Endodermal cell (in vitro differentiated cells): ENCODE measurements around the gene SPEN. TPM values are rescaled to one million over a fixed set of nuclear protein-coding genes. Genes with fewer than 3 reads are reported as not detected.

ENCODE experiments used
- DNase-seq: peaks from one replicate; pipeline ENCODE4 v3.0.0-alpha.2; 2017
- H3K27ac ChIP-seq: 2 replicates; pipeline ENCODE4 v1.5.1; 2013; ENCODE audit warnings: mild to moderate bottlenecking, low read depth, low read length, moderate library complexity
- H3K27me3 ChIP-seq: 2 replicates; pipeline ENCODE4 v1.6.1; 2013; ENCODE audit warnings: mild to moderate bottlenecking, low read length, moderate library complexity; ENCODE audit not compliant: insufficient read depth, control insufficient read depth, poor library complexity, severe bottlenecking
- H3K36me3 ChIP-seq: 2 replicates; pipeline ENCODE4 v1.7.0; 2013; ENCODE audit warnings: mild to moderate bottlenecking, low read length, moderate library complexity; ENCODE audit not compliant: control insufficient read depth, insufficient read depth
- H3K4me1 ChIP-seq: one replicate; pipeline ENCODE4 v1.7.0; 2013; ENCODE audit warnings: low read length; ENCODE audit not compliant: control insufficient read depth, insufficient read depth
- H3K4me3 ChIP-seq: 2 replicates; pipeline ENCODE4 v1.5.1; 2013; ENCODE audit warnings: mild to moderate bottlenecking, low read length, moderate library complexity
- H3K9ac ChIP-seq: 2 replicates; pipeline ENCODE4 v1.6.1; 2013; ENCODE audit warnings: mild to moderate bottlenecking, low read length, moderate library complexity; ENCODE audit not compliant: poor library complexity, severe bottlenecking; ENCODE audit errors: extremely low read depth
- H3K9me3 ChIP-seq: 2 replicates; pipeline ENCODE4 v1.6.1; 2013; ENCODE audit warnings: mild to moderate bottlenecking, low read length, moderate library complexity; ENCODE audit not compliant: control insufficient read depth
- H3K27ac Mint-ChIP-seq: 2 replicates; pipeline ENCODE4 v1.8.0; 2020; ENCODE audit warnings: mixed read lengths
- H3K27me3 Mint-ChIP-seq: 2 replicates; pipeline ENCODE4 v1.8.0; 2021; ENCODE audit warnings: mild to moderate bottlenecking, mixed read lengths; ENCODE audit not compliant: insufficient read depth
- H3K36me3 Mint-ChIP-seq: 2 replicates; pipeline ENCODE4 v1.8.0; 2020; ENCODE audit warnings: low read depth, mixed read lengths
- H3K4me1 Mint-ChIP-seq: 2 replicates; pipeline ENCODE4 v1.8.0; 2020; ENCODE audit warnings: mixed read lengths
- H3K4me3 Mint-ChIP-seq: 2 replicates; pipeline ENCODE4 v1.8.0; 2020; ENCODE audit warnings: mild to moderate bottlenecking, moderate library complexity, mixed read lengths
- H3K9me3 Mint-ChIP-seq: 2 replicates; pipeline ENCODE4 v1.8.0; 2020; ENCODE audit warnings: mild to moderate bottlenecking, mixed read lengths
- CTCF ChIP-seq: fragments of 200-600 bp; sonication (generic); conservative IDR thresholded peaks from 2 replicates; pipeline ENCODE4 v1.5.0; 2021; ENCODE audit warnings: antibody characterized with exemption, mild to moderate bottlenecking
- WGBS, 2 experiments: methylation state at CpG; one replicate each; pipeline versions ENCODE4 v1.1.5 to v1.1.7; 2013; ENCODE audit warnings: missing lambda C conversion rate in 2 of 2, mixed read lengths in 1 of 2; ENCODE audit not compliant: insufficient coverage in 1 of 2, insufficient read length in 1 of 2; 5-methylcytosine and 5-hydroxymethylcytosine counted together
- total RNA-seq, 2 donors: library from RNA; stranded (reverse); fragmentation: NEBNext Ultra II Directional in 1 of 2; extraction: Animal tissue kit (Norgen Biotek cat#: 25700) in 1 of 2; gene quantifications; 2 replicates in 1 of 2; 3 replicates in 1 of 2; pipeline ENCODE4 v1.2.1, GENCODE V29; 2021

SPEN gene
- total RNA-seq, 2 donors from 2014 or later: 61.5 to 71.9 TPM

- Histone ChIP-seq H3K27ac (no peak overlapping the region), H3K9ac (no peak overlapping the region), H3K4me3 (no peak overlapping the region), H3K36me3 (peaks cover 4% of the 10 kb centered on the region), H3K27me3 (no peaks in the 10 kb centered on the region), H3K9me3 (no peaks in the 10 kb centered on the region), H3K4me1 (peaks cover 10% of the 10 kb centered on the region)
- no peak for DNase-seq
- no peaks in the 10 kb centered on the region for H3K9me3 Mint-ChIP-seq
- H3K4me3 Mint-ChIP-seq: no peak overlapping the region
- peaks cover 46% of the 10 kb centered on the region for H3K4me1 Mint-ChIP-seq
- TF ChIP-seq CTCF: no peak
- peaks cover 5% of the 10 kb centered on the region for H3K36me3 Mint-ChIP-seq
- H3K27me3 Mint-ChIP-seq: peaks cover 3% of the 10 kb centered on the region
- 90 to 94% methylated on average over 2 of the region's 2 CpGs for WGBS, 2 experiments
- no peak overlapping the region for H3K27ac Mint-ChIP-seq
Measured at GRCh38 chr1:15955552-15955951, 108.0 kb downstream of the SPEN start.

- H3K4me1 ChIP-seq: peaks cover 7% of the 10 kb centered on the region
- H3K9ac ChIP-seq: no peak overlapping the region
- peaks cover 3% of the 10 kb centered on the region for H3K27me3 Mint-ChIP-seq
- H3K27me3 ChIP-seq: no peaks in the 10 kb centered on the region
- TF ChIP-seq CTCF: no peak
- no peak for DNase-seq
- H3K36me3 Mint-ChIP-seq: peaks cover 5% of the 10 kb centered on the region
- no peak overlapping the region for H3K27ac Mint-ChIP-seq
- no peaks in the 10 kb centered on the region for H3K9me3 ChIP-seq
- no peak overlapping the region for H3K4me3 ChIP-seq
- peaks cover 41% of the 10 kb centered on the region for H3K4me1 Mint-ChIP-seq
- H3K4me3 Mint-ChIP-seq: no peak overlapping the region
- no peaks in the 10 kb centered on the region for H3K9me3 Mint-ChIP-seq
- no peak overlapping the region for H3K27ac ChIP-seq
- H3K36me3 ChIP-seq: peaks cover 4% of the 10 kb centered on the region
Measured at GRCh38 chr1:15956150-15956549, 108.6 kb downstream of the SPEN start.

- 77 to 81% methylated on average over 9 to 15 of the region's 15 CpGs for WGBS, 2 experiments
- no peak overlapping the region for H3K4me3 Mint-ChIP-seq
- peak; percentile 87 for DNase-seq
- Histone ChIP-seq H3K9ac (no peak overlapping the region), H3K27me3 (no peaks in the 10 kb centered on the region), H3K36me3 (peaks cover 4% of the 10 kb centered on the region), H3K4me1 (no peaks in the 10 kb centered on the region), H3K9me3 (no peaks in the 10 kb centered on the region), H3K27ac (no peak overlapping the region), H3K4me3 (no peak overlapping the region)
- H3K27me3 Mint-ChIP-seq: peaks cover 3% of the 10 kb centered on the region
- H3K4me1 Mint-ChIP-seq: peaks cover 42% of the 10 kb centered on the region
- H3K27ac Mint-ChIP-seq: no peak overlapping the region
- TF ChIP-seq CTCF: peak; percentile 82
- H3K36me3 Mint-ChIP-seq: peaks cover 5% of the 10 kb centered on the region
- H3K9me3 Mint-ChIP-seq: no peaks in the 10 kb centered on the region
Measured at GRCh38 chr1:15957221-15958095, 110.0 kb downstream of the SPEN start.
